HCT116 (cell line): Measurements from ENCODE around the gene ZNF516. TPM values are rescaled to one million over a fixed set of nuclear protein-coding genes. Genes with fewer than 3 reads are reported as not detected.

ENCODE experiments used
- ATAC-seq: fragments of 200-7000 bp; cut with Tn5 transposase; 2 replicates; pipeline ENCODE4 v1.9.1; 2020; ENCODE audit warnings: mild to moderate bottlenecking, moderate library complexity
- BruUV-seq: library from RNA; stranded (reverse); fragments of 400-500 nt; replicated peaks from 2 replicates; lab custom pipeline; 2021; lab: Mats Ljungman, UMichigan
- CTCF ChIA-PET: fragments of 300-600 bp; sonication (Branson Sonifier 250); formaldehyde crosslinking; loops from one replicate; lab custom pipeline; 2021; ENCODE audit warnings: antibody characterized with exemption; lab: Charles Lee
- POLR2A ChIA-PET: fragments of 300-600, 350-600 bp; sonication (Branson Sonifier 250); formaldehyde crosslinking; loops from one replicate; lab custom pipeline; 2021; ENCODE audit warnings: antibody characterized with exemption; lab: Charles Lee
- RAD21 ChIA-PET, 2 experiments: fragments of 300-600 bp; sonication (Branson Sonifier 250); formaldehyde crosslinking; loops; one replicate each; lab custom pipeline; 2023; ENCODE audit warnings: low total read pairs in 2 of 2; ENCODE audit not compliant: uncharacterized antibody in 2 of 2, unreplicated experiment in 2 of 2, low non-redundant PET in 1 of 2; lab: Charles Lee
- DNase-seq: peaks from one replicate; pipeline ENCODE4 v3.0.0-alpha.2; 2010; ENCODE audit warnings: low read depth, low spot score
- H2AFZ ChIP-seq: fragments of 200-600 bp; shearing (Covaris generic), sonication (generic); 2 replicates; pipeline ENCODE4 v1.6.1; 2017; ENCODE audit warnings: low read depth, mixed run types, mixed read lengths, antibody characterized with exemption, low read length; ENCODE audit not compliant: poor library complexity, severe bottlenecking
- H3K27ac ChIP-seq: 2 replicates; pipeline ENCODE4 v1.5.1; 2012; ENCODE audit warnings: low read depth, low read length
- H3K27me3 ChIP-seq: fragments of 200-600 bp; sonication (generic); 2 replicates; pipeline ENCODE4 v1.6.1; 2016; ENCODE audit warnings: mixed run types, low read length, mixed read lengths; ENCODE audit not compliant: insufficient read depth
- H3K36me3 ChIP-seq, 2 experiments: fragments of 200-500 bp in 1 of 2; fragments of 200-600 bp in 1 of 2; sonication (Bioruptor generic) in 1 of 2; sonication (generic) in 1 of 2; 2 replicates each; pipeline versions ENCODE4 v1.5.1 to v1.6.1; 2014 to 2016; ENCODE audit warnings: low read length in 2 of 2, inconsistent platforms in 1 of 2, mixed read lengths in 1 of 2, mixed run types in 1 of 2; ENCODE audit not compliant: insufficient read depth in 2 of 2, control insufficient read depth in 1 of 2
- H3K4me1 ChIP-seq, 2 experiments: fragments of 200-600 bp in 1 of 2; sonication (generic) in 1 of 2; 2 replicates each; pipeline versions ENCODE4 v1.5.1 to v1.6.1; 2012 to 2017; ENCODE audit warnings: low read length in 2 of 2, inconsistent platforms in 1 of 2, mild to moderate bottlenecking in 1 of 2, mixed read lengths in 1 of 2, mixed run types in 1 of 2, moderate library complexity in 1 of 2; ENCODE audit not compliant: insufficient read depth in 2 of 2, control insufficient read depth in 1 of 2
- H3K4me2 ChIP-seq: fragments of 200-600 bp; sonication (generic); 2 replicates; pipeline ENCODE4 v1.6.1; 2017; ENCODE audit warnings: mixed run types, low read length, mixed read lengths
- H3K4me3 ChIP-seq, 2 experiments: fragments of 200-600 bp in 1 of 2; sonication (generic) in 1 of 2; replicated peaks in 1 of 2; 2 replicates each; pipeline ENCODE4 v1.5.1; 2011 to 2016; ENCODE audit warnings: low read length in 2 of 2, control low read depth in 1 of 2, low read depth in 1 of 2, mild to moderate bottlenecking in 1 of 2, mixed read lengths in 1 of 2, mixed run types in 1 of 2
- H3K79me2 ChIP-seq: fragments of 200-600 bp; sonication (generic); 2 replicates; pipeline ENCODE4 v1.6.1; 2017; ENCODE audit warnings: mild to moderate bottlenecking, mixed run types, low read length, moderate library complexity, mixed read lengths; ENCODE audit not compliant: insufficient read depth
- H3K9ac ChIP-seq: fragments of 200-600 bp; sonication (generic); 2 replicates; pipeline ENCODE4 v1.6.1; 2016; ENCODE audit warnings: low read length, mixed read lengths
- H3K9me2 ChIP-seq: fragments of 200-600 bp; sonication (generic), shearing (Covaris generic); 2 replicates; pipeline ENCODE4 v1.6.1; 2017; ENCODE audit warnings: mixed run types, mild to moderate bottlenecking, moderate library complexity; ENCODE audit not compliant: insufficient read depth
- H3K9me3 ChIP-seq, 2 experiments: fragments of 200-500 bp in 1 of 2; fragments of 200-600 bp in 1 of 2; sonication (Bioruptor generic) in 1 of 2; sonication (generic) in 1 of 2; 2 replicates each; pipeline ENCODE4 v1.6.1; 2014 to 2017; ENCODE audit warnings: low read length in 2 of 2, mixed read lengths in 2 of 2, inconsistent platforms in 1 of 2, low read depth in 1 of 2, mild to moderate bottlenecking in 1 of 2, mixed run types in 1 of 2, moderate library complexity in 1 of 2; ENCODE audit not compliant: control insufficient read depth in 1 of 2, insufficient read depth in 1 of 2
- H4K20me1 ChIP-seq: fragments of 200-600 bp; sonication (generic), shearing (Covaris generic); 2 replicates; pipeline ENCODE4 v1.6.1; 2017; ENCODE audit warnings: mixed run types, mild to moderate bottlenecking, moderate library complexity; ENCODE audit not compliant: insufficient read depth
- CBX3 ChIP-seq: IDR thresholded peaks from 2 replicates; pipeline ENCODE4 v1.6.1; 2012; ENCODE audit warnings: low read depth
- CEBPB ChIP-seq: IDR thresholded peaks from 2 replicates; pipeline ENCODE4 v1.6.1; 2012; ENCODE audit warnings: low read depth
- EGR1 ChIP-seq: IDR thresholded peaks from 2 replicates; pipeline ENCODE4 v1.6.1; 2012; ENCODE audit warnings: low read depth
- EZH2 ChIP-seq: fragments of 200-600 bp; sonication (generic); IDR thresholded peaks from 2 replicates; pipeline ENCODE4 v1.6.1; 2017; ENCODE audit warnings: antibody characterized with exemption, mixed run types
- EZH2phosphoT487 ChIP-seq: fragments of 200-600 bp; IDR thresholded peaks from 2 replicates; pipeline ENCODE4 v1.6.1; 2018; ENCODE audit warnings: antibody characterized with exemption, borderline replicate concordance
- FOSL1 ChIP-seq: IDR thresholded peaks from 2 replicates; pipeline ENCODE4 v1.6.1; 2012; ENCODE audit warnings: low read depth
- MAX ChIP-seq: IDR thresholded peaks from 2 replicates; pipeline ENCODE4 v1.6.1; 2012
- POLR2A ChIP-seq: IDR thresholded peaks from 2 replicates; pipeline ENCODE4 v1.7.0; 2011; ENCODE audit warnings: borderline replicate concordance; ENCODE audit not compliant: insufficient read depth, insufficient read length; ENCODE audit errors: extremely low read depth
- POLR2AphosphoS5 ChIP-seq: IDR thresholded peaks from 2 replicates; pipeline ENCODE4 v1.6.1; 2011; ENCODE audit warnings: mild to moderate bottlenecking, low read depth, low read length, moderate library complexity
- RAD21 ChIP-seq: IDR thresholded peaks from 2 replicates; pipeline ENCODE4 v1.6.1; 2012; ENCODE audit warnings: low read depth, mild to moderate bottlenecking
- SP1 ChIP-seq: IDR thresholded peaks from 2 replicates; pipeline ENCODE4 v1.6.1; 2012; ENCODE audit warnings: low read depth
- ZFX ChIP-seq: fragments of 450-650 bp; IDR thresholded peaks from 2 replicates; pipeline ENCODE4 v1.6.1; 2017
- intact Hi-C: fragments of 100-400 bp; cut with micrococcal nuclease; formaldehyde crosslinking; loops from 2 replicates; pipeline ENCODE4 v1.10.0; 2022
- total RNA-seq: library from RNA; stranded (reverse); gene quantifications from one replicate; pipeline ENCODE4 v1.2.1, GENCODE V29; 2021; ENCODE audit not compliant: unreplicated experiment
- TF ChIP-seq, protein P1 (sequence below), 3 experiments: fragments of 200-600 bp in 1 of 3; sonication (generic) in 1 of 3; IDR thresholded peaks in 2 of 3; conservative IDR thresholded peaks in 1 of 3; 2 replicates each; pipeline ENCODE4 v1.5.1; 2012 to 2017; ENCODE audit warnings: low read depth in 2 of 3, low read length in 2 of 3, antibody characterized with exemption in 1 of 3, borderline replicate concordance in 1 of 3, control low read depth in 1 of 3, mild to moderate bottlenecking in 1 of 3, mixed read lengths in 1 of 3, mixed run types in 1 of 3, moderate library complexity in 1 of 3; ENCODE audit not compliant: insufficient read depth in 1 of 3

Gene ZNF516
- total RNA-seq, 1 experiment from 2014 or later: 32.0 TPM

GRCh38 chr18:76351961-76352581 lies 143.0 kb downstream of the ZNF516 start:
- H3K4me1 ChIP-seq: no peaks in the 10 kb centered on the region
- no peak overlapping the region for H3K9ac ChIP-seq
- no peaks in the 10 kb centered on the region for H3K79me2 ChIP-seq
- no peaks in the 10 kb centered on the region for H3K9me2 ChIP-seq
- POLR2A ChIA-PET: no interaction called here
- H2AFZ ChIP-seq: no peak overlapping the region
- H3K9me3 ChIP-seq: peaks cover 0 to 5% of the 10 kb centered on the region in 2 experiments; a peak in 1 of 4 replicates
- intact Hi-C loops: no loop called here
- no peak for ATAC-seq
- TF ChIP-seq CBX3 (no peak), RAD21 (no peak), ZFX (no peak), MAX (no peak), CEBPB (no peak), SP1 (no peak), EZH2 (no peak), POLR2AphosphoS5 (no peak), EZH2phosphoT487 (no peak), FOSL1 (no peak), POLR2A (no peak), EGR1 (no peak)
- TF ChIP-seq, protein P1, sequence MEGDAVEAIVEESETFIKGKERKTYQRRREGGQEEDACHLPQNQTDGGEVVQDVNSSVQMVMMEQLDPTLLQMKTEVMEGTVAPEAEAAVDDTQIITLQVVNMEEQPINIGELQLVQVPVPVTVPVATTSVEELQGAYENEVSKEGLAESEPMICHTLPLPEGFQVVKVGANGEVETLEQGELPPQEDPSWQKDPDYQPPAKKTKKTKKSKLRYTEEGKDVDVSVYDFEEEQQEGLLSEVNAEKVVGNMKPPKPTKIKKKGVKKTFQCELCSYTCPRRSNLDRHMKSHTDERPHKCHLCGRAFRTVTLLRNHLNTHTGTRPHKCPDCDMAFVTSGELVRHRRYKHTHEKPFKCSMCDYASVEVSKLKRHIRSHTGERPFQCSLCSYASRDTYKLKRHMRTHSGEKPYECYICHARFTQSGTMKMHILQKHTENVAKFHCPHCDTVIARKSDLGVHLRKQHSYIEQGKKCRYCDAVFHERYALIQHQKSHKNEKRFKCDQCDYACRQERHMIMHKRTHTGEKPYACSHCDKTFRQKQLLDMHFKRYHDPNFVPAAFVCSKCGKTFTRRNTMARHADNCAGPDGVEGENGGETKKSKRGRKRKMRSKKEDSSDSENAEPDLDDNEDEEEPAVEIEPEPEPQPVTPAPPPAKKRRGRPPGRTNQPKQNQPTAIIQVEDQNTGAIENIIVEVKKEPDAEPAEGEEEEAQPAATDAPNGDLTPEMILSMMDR (IDR thresholded peaks at IDR 0.05 in 2 of 3, conservative IDR thresholded peaks at IDR 0.05 in 1 of 3; ENCODE audit: borderline replicate concordance in 1 of 3, insufficient read depth in 1 of 3, low read depth in 2 of 3, low read length in 2 of 3): no peak
- H4K20me1 ChIP-seq: no peaks in the 10 kb centered on the region
- BruUV-seq: no TSS peak
- CTCF ChIA-PET: no interaction called here
- RAD21 ChIA-PET: no interaction called here
- no peak overlapping the region for H3K4me2 ChIP-seq
- DNase-seq: no peak
- no peak overlapping the region for H3K27ac ChIP-seq
- no peaks in the 10 kb centered on the region for H3K36me3 ChIP-seq
- H3K27me3 ChIP-seq: no peaks in the 10 kb centered on the region
- H3K4me3 ChIP-seq: no peak overlapping the region
